Measurements from ENCODE around the gene SLC22A23.

SLC22A23 gene

GRCh38 chr6:3329393-3330051, 127.3 kb downstream of the SLC22A23 start:
- no peak for DNase-seq

- no peak for DNase-seq
These were observed 128.1 kb downstream of the SLC22A23 start for GRCh38 chr6:3328796-3329195.

GRCh38 chr6:3328145-3328544, 128.7 kb downstream of the SLC22A23 start:
- DNase-seq, result no peak

- DNase-seq, result no peak
These were observed 129.4 kb downstream of the SLC22A23 start for GRCh38 chr6:3327403-3327802.

GRCh38 chr6:3326981-3327380, 129.9 kb downstream of the SLC22A23 start:
- no peak for DNase-seq

- no peak for DNase-seq
These were observed 130.5 kb downstream of the SLC22A23 start for GRCh38 chr6:3326184-3326971.

GRCh38 chr6:3325210-3325609, 131.6 kb downstream of the SLC22A23 start:
- DNase-seq, result no peak

GRCh38 chr6:3324262-3324942, 132.4 kb downstream of the SLC22A23 start:
- DNase-seq, result peak; percentile 36

- DNase-seq, result no peak
These were observed 133.1 kb downstream of the SLC22A23 start for GRCh38 chr6:3323696-3324261.

- no peak for DNase-seq
These were observed 133.7 kb downstream of the SLC22A23 start for GRCh38 chr6:3323148-3323547.

- DNase-seq, result no peak
These were observed 134.4 kb downstream of the SLC22A23 start for GRCh38 chr6:3322366-3322890.

- DNase-seq, result no peak
These were observed 135.0 kb downstream of the SLC22A23 start for GRCh38 chr6:3321875-3322274.

GRCh38 chr6:3321042-3321441, 135.8 kb downstream of the SLC22A23 start:
- no peak for DNase-seq

GRCh38 chr6:3320238-3320811, 136.5 kb downstream of the SLC22A23 start:
- no peak for DNase-seq

GRCh38 chr6:3319610-3320200, 137.1 kb downstream of the SLC22A23 start:
- DNase-seq, result no peak

- no peak for DNase-seq
These were observed 137.9 kb downstream of the SLC22A23 start for GRCh38 chr6:3318821-3319540.

- DNase-seq, result peak; percentile 21
These were observed 138.6 kb downstream of the SLC22A23 start for GRCh38 chr6:3318226-3318625.

- DNase-seq, result no peak
These were observed 139.1 kb downstream of the SLC22A23 start for GRCh38 chr6:3317741-3318211.

- no peak for DNase-seq
These were observed 140.0 kb downstream of the SLC22A23 start for GRCh38 chr6:3316818-3317217.

- no peak for DNase-seq
These were observed 140.5 kb downstream of the SLC22A23 start for GRCh38 chr6:3316331-3316730.

GRCh38 chr6:3315841-3316240, 141.0 kb downstream of the SLC22A23 start:
- DNase-seq, result no peak

All from CD4-positive, alpha-beta T cell treated with Interleukin-4 for 4 hours (primary cell).